HG03354 (cell line): ENCODE data around the gene F5.

Experiments used
- ATAC-seq: cut with Tn5 transposase; IDR thresholded peaks from one replicate; pipeline ENCODE4 v1.9.1; 2021; ENCODE audit warnings: mild to moderate bottlenecking; ENCODE audit not compliant: unreplicated experiment, poor library complexity, severe bottlenecking

The F5 gene

GRCh38 chr1:169486281-169487051, 99.8 kb downstream of the F5 start:
- ATAC-seq: no peak

DNA sequence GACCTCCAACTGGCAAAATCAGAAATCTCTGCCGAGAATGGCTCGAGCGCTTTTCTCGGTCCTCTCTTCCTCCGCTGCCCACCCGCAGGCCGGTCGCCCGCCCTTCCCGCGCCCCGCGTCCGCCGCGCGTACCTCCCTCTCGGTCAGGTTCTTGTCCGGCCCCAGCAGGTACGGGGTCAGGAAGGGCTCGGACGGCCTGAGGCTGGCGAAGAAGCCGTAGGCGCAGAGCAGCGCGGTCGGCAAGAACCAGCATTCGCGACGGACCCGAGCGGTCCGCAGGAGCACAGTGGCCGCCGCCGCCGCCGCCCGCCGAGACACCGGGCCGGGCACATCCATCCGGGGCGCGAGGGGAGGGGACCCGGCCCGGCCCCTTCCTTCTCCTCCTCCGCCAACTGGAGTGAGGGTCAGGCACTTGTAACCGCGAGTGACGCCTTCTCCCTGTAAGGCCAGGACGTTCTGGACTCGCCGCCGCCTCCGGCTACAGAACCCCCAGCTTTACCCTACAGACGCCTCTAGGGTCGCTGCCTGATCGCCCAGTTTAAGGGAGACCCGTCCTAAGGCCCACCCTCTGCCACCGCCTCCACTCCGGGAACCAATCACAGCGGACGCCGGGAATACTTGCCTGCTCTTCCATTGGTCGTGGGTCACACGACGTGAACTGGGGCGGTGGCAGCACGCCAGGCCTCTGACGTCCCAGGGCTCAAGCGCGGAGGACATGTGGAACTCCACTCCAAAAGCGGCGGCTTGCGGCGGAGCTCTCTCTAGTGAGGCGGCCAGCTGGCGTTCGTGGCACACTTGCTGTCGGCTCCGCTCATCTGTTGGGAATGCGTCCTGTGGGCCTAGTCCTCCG, 100.6 kb downstream of the F5 start, which contains the start of gene SLC19A2:
TSS of gene SLC19A2 (minus strand) at position 514 of the 850 bp plus-strand sequence. CDS start at position 336, 178 bp downstream.
- peak; percentile 99 for ATAC-seq

DNA sequence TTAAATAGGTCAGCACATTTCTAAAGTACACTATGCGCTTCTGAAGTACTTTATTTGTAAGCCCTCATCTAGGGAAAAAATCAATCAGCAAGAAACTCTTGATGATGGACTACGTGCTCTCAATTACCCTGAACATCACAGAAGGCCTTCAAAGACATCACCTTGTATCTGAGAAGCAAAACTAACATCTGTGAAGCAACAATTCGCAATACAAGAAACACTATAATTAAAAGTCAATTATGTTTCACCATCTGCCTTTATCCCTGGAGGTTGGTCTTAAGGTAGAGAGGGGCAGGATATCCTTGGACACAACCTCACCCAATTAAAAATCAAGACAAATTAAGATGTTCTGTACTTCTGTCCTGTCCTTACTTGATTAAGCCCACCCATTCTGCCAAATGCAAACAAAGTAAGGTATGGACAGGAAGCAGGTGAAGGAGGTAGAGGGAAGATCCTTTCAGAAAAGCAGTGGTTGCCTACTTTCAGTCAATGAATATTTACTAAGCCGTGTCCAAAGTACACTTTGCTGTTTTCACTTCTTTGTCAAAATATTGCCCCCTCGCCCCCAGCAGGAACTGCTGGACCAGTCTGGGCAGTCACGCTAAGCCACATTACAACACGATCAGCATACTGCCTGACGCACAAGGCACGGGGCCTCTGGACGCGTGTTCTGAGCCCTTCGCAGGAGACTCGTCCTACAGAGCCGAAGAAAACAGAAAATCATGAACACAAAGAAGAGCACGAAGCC, 101.4 kb downstream of the F5 start:
- ATAC-seq: peak; percentile 34

DNA sequence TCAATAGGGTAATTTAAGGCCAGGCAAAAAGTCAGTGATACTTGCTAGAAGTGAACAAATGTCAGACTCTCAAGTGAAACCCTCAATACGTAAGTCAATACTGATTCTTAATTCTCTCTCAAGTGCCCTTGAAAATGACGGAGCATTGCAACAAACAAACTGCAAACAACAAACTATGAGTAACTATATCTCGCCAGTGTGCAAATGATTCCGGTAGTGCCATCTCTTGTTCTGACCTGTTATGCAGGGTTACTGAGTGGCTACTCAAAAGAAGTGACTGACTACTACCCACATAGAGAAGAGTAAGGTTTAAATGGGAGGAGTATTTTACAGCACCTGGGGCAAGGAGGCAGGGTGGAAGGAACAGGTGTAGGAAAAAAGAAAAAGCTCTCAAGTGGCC, 102.2 kb downstream of the F5 start:
- ATAC-seq: no peak

- ATAC-seq: no peak
Observed at GRCh38 chr1:169483500-169483966, 102.7 kb downstream of the F5 start.

- ATAC-seq: no peak
Observed at GRCh38 chr1:169479363-169480066, 106.8 kb downstream of the F5 start.

DNA sequence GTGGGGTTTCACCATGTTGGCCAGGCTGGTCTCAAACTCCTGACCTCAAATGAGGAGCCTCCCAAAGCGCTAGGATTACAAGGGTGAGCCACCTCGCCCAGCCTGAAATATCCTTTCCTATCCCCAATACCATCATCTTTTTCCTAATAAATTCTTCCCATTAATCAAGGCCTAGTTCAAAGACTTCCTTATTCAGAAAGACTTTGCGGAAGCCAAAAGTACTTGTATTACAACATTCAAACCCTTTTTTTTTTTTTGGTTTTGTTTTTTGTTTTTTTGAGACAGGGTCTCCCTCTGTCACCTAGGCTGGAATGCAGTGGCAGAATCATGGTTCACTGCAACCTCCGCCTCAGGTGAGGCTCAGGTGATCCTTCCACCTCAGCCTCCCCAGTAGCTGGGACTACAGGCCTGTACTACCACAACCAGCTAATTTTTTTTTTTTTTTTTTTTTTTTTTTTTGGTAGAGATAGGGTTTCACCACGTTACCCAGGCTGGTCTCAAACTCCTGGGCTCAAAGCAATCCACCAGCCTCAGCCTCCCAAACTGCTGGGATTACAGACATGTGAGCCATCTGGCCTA, 108.1 kb downstream of the F5 start:
- ATAC-seq: no peak

DNA sequence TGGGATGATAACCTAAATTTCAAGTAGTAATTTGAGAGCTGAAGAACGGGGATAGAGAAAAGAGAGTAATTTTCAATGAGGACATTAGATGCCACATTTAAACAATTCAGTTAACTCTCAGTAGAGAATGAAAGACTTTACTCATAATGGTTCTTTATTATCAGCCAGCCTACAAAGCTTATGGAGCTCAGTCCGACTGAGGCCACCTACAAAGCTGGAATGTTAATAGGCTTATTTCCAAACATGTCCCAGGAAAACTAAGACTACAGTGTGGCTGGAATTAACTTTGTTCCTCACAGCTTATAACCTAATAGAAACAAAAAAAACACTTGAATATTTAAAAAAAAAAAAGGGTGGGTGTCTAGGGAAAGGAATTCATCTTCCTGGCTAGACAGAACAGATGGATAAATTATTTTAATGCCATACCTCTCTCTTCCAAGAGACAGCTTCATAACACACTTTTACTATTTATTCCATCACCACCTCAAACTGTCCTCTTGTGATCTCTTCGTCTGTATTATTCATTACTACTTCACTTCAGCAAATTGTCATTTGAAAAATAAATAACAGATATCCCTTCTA, 110.4 kb downstream of the F5 start:
- no peak for ATAC-seq

GRCh38 chr1:169474302-169474995, 111.8 kb downstream of the F5 start:
- ATAC-seq: no peak

DNA sequence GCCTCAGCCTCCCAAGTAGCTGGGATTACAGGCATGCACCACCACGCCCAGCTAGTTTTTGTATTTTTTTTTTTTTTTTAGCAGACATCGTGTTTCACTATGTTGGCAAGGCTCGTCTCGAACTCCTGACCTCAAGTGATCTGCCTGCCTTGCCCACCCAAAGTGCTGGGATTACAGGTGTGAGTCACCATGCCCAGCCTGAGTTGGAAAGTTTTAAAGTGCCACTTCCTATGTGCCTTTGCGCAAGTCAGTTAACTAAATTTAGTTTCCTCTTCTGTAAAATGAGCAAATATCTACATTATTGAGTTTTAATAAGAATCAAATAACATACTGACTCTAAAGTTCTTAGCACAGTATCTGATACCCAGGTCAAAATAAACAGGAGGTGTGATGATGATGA, 112.9 kb downstream of the F5 start:
- no peak for ATAC-seq

DNA sequence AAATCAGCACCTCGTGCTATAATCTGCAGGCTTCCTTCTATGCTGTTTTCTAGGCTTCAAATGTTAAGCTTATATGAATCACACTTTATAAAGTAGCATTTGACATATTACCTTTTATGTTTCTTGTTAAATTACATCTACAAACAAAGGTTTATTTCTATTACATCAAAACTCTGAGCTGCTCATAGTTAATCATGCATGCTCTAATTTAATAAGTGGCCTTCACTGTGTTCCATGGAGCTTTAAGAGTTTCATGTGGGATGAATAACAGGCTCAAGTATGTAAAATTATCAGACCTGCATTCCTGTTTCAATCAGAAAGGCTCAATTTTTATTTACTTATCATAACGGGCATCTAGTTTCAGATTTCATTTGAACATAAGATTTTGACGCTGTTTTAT, 113.5 kb downstream of the F5 start:
- no peak for ATAC-seq

- ATAC-seq: no peak
Observed at GRCh38 chr1:169468982-169469381, 117.3 kb downstream of the F5 start.

- no peak for ATAC-seq
Observed at GRCh38 chr1:169466259-169467230, 119.7 kb downstream of the F5 start.

DNA sequence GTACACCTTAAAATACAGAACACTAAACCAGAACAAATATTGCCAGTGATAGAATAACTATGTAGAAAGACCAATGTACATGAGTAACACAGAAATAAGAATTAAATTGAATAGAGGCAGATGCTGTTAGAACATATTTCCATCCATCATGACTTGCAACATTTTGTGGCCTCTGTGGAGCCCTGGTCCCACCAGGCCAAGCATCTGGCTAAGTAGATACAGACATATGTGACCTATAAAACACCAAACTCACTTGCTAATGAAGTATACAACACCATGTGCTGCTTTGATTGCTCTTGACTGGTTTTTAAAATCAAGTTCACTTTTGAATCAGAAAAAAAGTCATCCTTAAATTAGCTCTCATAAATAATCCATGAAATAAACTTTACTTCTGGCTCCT, 121.0 kb downstream of the F5 start:
- ATAC-seq: no peak
